HepG2 (cell line): ENCODE measurements around the gene PRCD. TPM values are rescaled to one million over a fixed set of nuclear protein-coding genes. Genes with fewer than 3 reads are reported as not detected.

Experiments
- ATAC-seq: fragments of 200-7000 bp; cut with Tn5 transposase; 3 replicates; pipeline ENCODE4 v1.9.1; 2020; ENCODE audit warnings: mild to moderate bottlenecking, moderate library complexity
- BruUV-seq: library from RNA; stranded (reverse); fragments of 400-500 nt; replicated peaks from 2 replicates; lab custom pipeline; 2021; lab: Mats Ljungman, UMichigan
- CTCF ChIA-PET: fragments of 300-600 bp; formaldehyde crosslinking; extraction: SDS; loops from one replicate; lab custom pipeline; 2021; ENCODE audit warnings: low total read pairs, inconsistent platforms, low intra/inter-chr PET ratio; lab: Yijun Ruan, JAX
- POLR2A ChIA-PET: fragments of 350-600 bp; sonication (Branson Sonifier 250); formaldehyde crosslinking; loops from one replicate; lab custom pipeline; 2020; ENCODE audit warnings: antibody characterized with exemption, inconsistent platforms; lab: Yijun Ruan, JAX
- DNase-seq: peaks from one replicate; pipeline ENCODE4 v3.0.0-alpha.2; 2015; ENCODE audit warnings: low spot score
- FAIRE-seq: peaks from 3 replicates; lab custom pipeline; 2011; peaks lifted over from hg19 to GRCh38; lab: Jason Lieb, UNC
- H2AFZ ChIP-seq: one replicate; pipeline ENCODE4 v1.6.1; 2011; ENCODE audit warnings: low read length, inconsistent platforms
- H3K27ac ChIP-seq: fragments of 300-600 bp; 3 replicates; pipeline ENCODE4 v1.8.0; 2011; ENCODE audit warnings: mixed run types, mild to moderate bottlenecking, mixed read lengths, low read length, inconsistent platforms; ENCODE audit not compliant: insufficient read depth; ENCODE audit errors: extremely low read length
- H3K27me3 ChIP-seq, 2 experiments: fragments of 200-600 bp in 1 of 2; 2 replicates in 1 of 2; 3 replicates in 1 of 2; pipeline versions ENCODE4 v1.6.0 to v1.8.0; 2011; ENCODE audit warnings: low read length in 2 of 2, mild to moderate bottlenecking in 2 of 2, moderate library complexity in 2 of 2, inconsistent platforms in 1 of 2; ENCODE audit not compliant: insufficient read depth in 2 of 2, control insufficient read depth in 1 of 2
- H3K36me3 ChIP-seq, 2 experiments: fragments of 200-600 bp in 1 of 2; replicated peaks in 1 of 2; 2 replicates in 1 of 2; 3 replicates in 1 of 2; pipeline versions ENCODE4 v1.5.1 to v1.8.0; 2011; ENCODE audit warnings: low read length in 2 of 2, inconsistent platforms in 1 of 2; ENCODE audit not compliant: insufficient read depth in 2 of 2, control insufficient read depth in 1 of 2
- H3K4me1 ChIP-seq: 2 replicates; pipeline ENCODE4 v1.5.1; 2012; ENCODE audit warnings: low read length, inconsistent platforms; ENCODE audit not compliant: insufficient read depth
- H3K4me2 ChIP-seq: 2 replicates; pipeline ENCODE4 v1.6.0; 2011; ENCODE audit warnings: low read depth, low read length, inconsistent platforms
- H3K4me3 ChIP-seq, 3 experiments: fragments of 200-600 bp in 1 of 3; sonication (generic), shearing (Covaris generic) in 1 of 3; replicated peaks in 1 of 3; 2 replicates each; pipeline ENCODE4 v1.5.1; 2011 to 2016; ENCODE audit warnings: low read length in 3 of 3, inconsistent platforms in 2 of 3, low read depth in 2 of 3, mild to moderate bottlenecking in 2 of 3, control low read depth in 1 of 3, mixed read lengths in 1 of 3; ENCODE audit not compliant: insufficient read depth in 1 of 3
- H3K79me2 ChIP-seq: one replicate; pipeline ENCODE4 v1.6.1; 2011; ENCODE audit warnings: low read length, inconsistent platforms; ENCODE audit not compliant: insufficient read depth
- H3K9ac ChIP-seq: 2 replicates; pipeline ENCODE4 v1.6.0; 2011; ENCODE audit warnings: mild to moderate bottlenecking, low read depth, low read length, inconsistent platforms; ENCODE audit not compliant: insufficient read depth
- H3K9me3 ChIP-seq: 2 replicates; pipeline ENCODE4 v1.5.1; 2012; ENCODE audit warnings: mild to moderate bottlenecking, low read length
- H4K20me1 ChIP-seq: 2 replicates; pipeline ENCODE4 v1.6.0; 2011; ENCODE audit warnings: inconsistent platforms, mild to moderate bottlenecking, low read length, moderate library complexity; ENCODE audit not compliant: insufficient read depth
- CBX5 ChIP-seq: sonication (generic); formaldehyde crosslinking; IDR thresholded peaks from 2 replicates; pipeline ENCODE4 v1.4.0; 2020; ENCODE audit warnings: missing genetic modification reagents, borderline replicate concordance
- CSRNP1 ChIP-seq: sonication (generic); formaldehyde crosslinking; IDR thresholded peaks from 2 replicates; pipeline ENCODE4 v1.8.1; 2023; ENCODE audit warnings: mild to moderate bottlenecking, missing genetic modification reagents
- HNF4A ChIP-seq: sonication (generic); formaldehyde crosslinking; IDR thresholded peaks from 2 replicates; pipeline ENCODE4 v1.4.0; 2020; ENCODE audit warnings: missing genetic modification reagents
- KLF12 ChIP-seq: sonication (generic); formaldehyde crosslinking; IDR thresholded peaks from 2 replicates; pipeline ENCODE4 v1.4.0; 2020; ENCODE audit warnings: missing genetic modification reagents, borderline replicate concordance
- NR2C2 ChIP-seq: sonication (generic); formaldehyde crosslinking; IDR thresholded peaks from 2 replicates; pipeline ENCODE4 v1.4.0; 2020; ENCODE audit warnings: missing genetic modification reagents, mild to moderate bottlenecking, moderate library complexity, borderline replicate concordance
- SMYD3 ChIP-seq: sonication (generic); formaldehyde crosslinking; IDR thresholded peaks from 2 replicates; pipeline ENCODE4 v1.8.1; 2023; ENCODE audit warnings: mild to moderate bottlenecking, missing genetic modification reagents
- SNRNP70 ChIP-seq: fragments of 200-400 bp; formaldehyde crosslinking; IDR thresholded peaks from 2 replicates; pipeline ENCODE4 v1.6.1; 2017; ENCODE audit warnings: mild to moderate bottlenecking, low read depth, low read length, moderate library complexity
- TCF7L2 ChIP-seq: IDR thresholded peaks from 2 replicates; pipeline ENCODE4 v1.6.1; 2011; ENCODE audit warnings: mild to moderate bottlenecking, low read depth, low read length, moderate library complexity
- TFDP2 ChIP-seq: sonication (generic); formaldehyde crosslinking; IDR thresholded peaks from 2 replicates; pipeline ENCODE4 v1.4.0; 2020; ENCODE audit warnings: missing genetic modification reagents
- TOE1 ChIP-seq: sonication (generic); formaldehyde crosslinking; IDR thresholded peaks from 2 replicates; pipeline ENCODE4 v1.4.0; 2020; ENCODE audit warnings: mild to moderate bottlenecking, missing genetic modification reagents
- ZNF232 ChIP-seq: sonication (generic); formaldehyde crosslinking; IDR thresholded peaks from 2 replicates; pipeline ENCODE4 v1.4.0; 2020; ENCODE audit warnings: missing genetic modification reagents, borderline replicate concordance
- ZNF24 ChIP-seq: fragments of 450-650 bp; IDR thresholded peaks from 2 replicates; pipeline ENCODE4 v1.6.1; 2017; ENCODE audit warnings: antibody characterized with exemption, mild to moderate bottlenecking
- ZNF296 ChIP-seq: sonication (generic); formaldehyde crosslinking; conservative IDR thresholded peaks from 2 replicates; pipeline ENCODE4 v1.5.0; 2020; ENCODE audit warnings: mild to moderate bottlenecking, missing genetic modification reagents
- ZNF629 ChIP-seq: sonication (generic); formaldehyde crosslinking; conservative IDR thresholded peaks from 2 replicates; pipeline ENCODE4 v1.5.0; 2020; ENCODE audit warnings: missing genetic modification reagents
- ZNF788 ChIP-seq: sonication (generic); formaldehyde crosslinking; IDR thresholded peaks from 2 replicates; pipeline ENCODE4 v1.5.0; 2020; ENCODE audit warnings: mild to moderate bottlenecking, missing genetic modification reagents, borderline replicate concordance
- WGBS: methylation state at CpG from one replicate; pipeline ENCODE4 v1.1.6; 2017; ENCODE audit warnings: low lambda C conversion rate; 5-methylcytosine and 5-hydroxymethylcytosine counted together
- in situ Hi-C: cut with HindIII; loops from 2 replicates; pipeline ENCODE4 v1.10.0; 2017; ENCODE audit warnings: low pct_unique_long_range_greater_than_20kb; ENCODE audit not compliant: extremely low pct_ligation_motif_present
- intact Hi-C: fragments of 100-400 bp; cut with micrococcal nuclease; formaldehyde crosslinking; loops from one replicate; pipeline ENCODE4 v1.10.0; 2022; ENCODE audit not compliant: unreplicated experiment
- polyA plus RNA-seq, 8 experiments: library from polyadenylated mRNA; depleted of rRNA in 3 of 8; stranded (reverse) in 7 of 8; unstranded in 1 of 8; fragments of >200 nt; fragmentation: Illumina TruSeq in 4 of 8; extraction: Trizol in 4 of 8; gene quantifications; 2 replicates each; pipeline versions ENCODE4 v1.2.1 to v1.2.3, GENCODE V29; 2011 to 2016; ENCODE audit warnings: low read depth in 4 of 8, missing spikeins in 1 of 8, mixed read lengths in 1 of 8; ENCODE audit not compliant: insufficient read depth in 1 of 8
- total RNA-seq, 5 experiments: library from RNA; depleted of rRNA; stranded (reverse); fragments of >200 nt; fragmentation: Illumina TruSeq; extraction: Trizol; gene quantifications; 2 replicates each; pipeline ENCODE4 v1.2.3, GENCODE V29; 2016; ENCODE audit warnings: low read depth in 1 of 5

Gene PRCD
- total and polyA plus RNA-seq, 2 of the 13 experiments (the other 11 are each of a cell fraction or from before 2014, with no cell fraction given), result 0.51 TPM; not detected in 1

DNA sequence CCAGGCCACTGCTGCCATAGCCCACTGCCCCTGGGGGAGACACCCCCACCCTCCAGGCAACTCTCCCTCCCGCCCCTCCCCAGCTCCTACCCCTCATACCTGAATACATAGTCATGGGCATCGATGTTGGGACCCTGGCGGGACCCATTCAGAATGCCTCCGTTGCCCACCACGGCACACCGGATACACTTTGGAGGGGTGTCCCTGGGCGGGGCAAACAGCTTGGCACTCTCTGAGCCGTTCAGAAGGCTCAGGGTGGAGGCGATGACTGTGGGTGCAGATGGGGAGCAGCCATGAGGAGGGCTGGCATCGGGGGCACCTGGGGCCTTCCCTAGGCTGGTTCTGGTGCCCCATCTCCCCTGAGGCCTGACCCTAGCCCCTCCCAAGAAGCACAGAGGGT, 33.3 kb downstream of the PRCD start:
- ATAC-seq, result no peak

DNA sequence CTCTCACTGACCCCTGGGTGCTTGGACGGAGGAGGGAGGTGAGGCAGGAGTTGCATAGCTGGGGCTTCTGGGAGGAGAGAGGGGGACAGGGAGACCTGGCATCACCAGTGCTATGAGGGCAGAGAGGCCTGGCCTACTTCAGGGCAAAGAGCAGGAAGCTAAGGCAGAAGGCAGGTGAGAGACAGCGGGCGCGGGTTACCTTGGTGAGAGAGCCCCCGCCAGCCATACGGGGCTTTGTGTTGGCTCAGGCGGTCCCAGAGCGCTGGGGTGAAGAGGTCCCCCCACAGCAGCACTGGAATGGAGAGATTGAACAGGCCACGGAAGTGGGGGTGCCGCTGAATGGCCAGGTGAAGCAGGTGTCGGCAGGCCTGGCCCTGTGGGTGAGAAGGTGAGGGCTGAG, 34.3 kb downstream of the PRCD start:
- no peak overlapping the region for H3K4me3 ChIP-seq
- intact Hi-C loops (no loop called here), in situ Hi-C loops (no loop called here)
- H3K79me2 ChIP-seq, result no peaks in the 10 kb centered on the region
- no peak overlapping the region for H3K27ac ChIP-seq
- H3K9ac ChIP-seq, result no peak overlapping the region
- H3K36me3 ChIP-seq, result no peaks in the 10 kb centered on the region
- CTCF ChIA-PET, result no interaction called here
- BruUV-seq, result no TSS peak
- TF ChIP-seq CSRNP1 (no peak), TFDP2 (no peak), KLF12 (no peak), SMYD3 (no peak), TCF7L2 (no peak), SNRNP70 (no peak)
- no peaks in the 10 kb centered on the region for H4K20me1 ChIP-seq
- 85% methylated on average over 11 of the region's 11 CpGs for WGBS
- ATAC-seq (no peak), FAIRE-seq (no peak), DNase-seq (no peak)
- no peaks in the 10 kb centered on the region for H3K27me3 ChIP-seq
- POLR2A ChIA-PET, result no interaction called here
- no peak overlapping the region for H2AFZ ChIP-seq
- H3K9me3 ChIP-seq, result no peaks in the 10 kb centered on the region
- no peak overlapping the region for H3K4me2 ChIP-seq
- peaks cover 49% of the 10 kb centered on the region for H3K4me1 ChIP-seq

More for the DNA sequence above, 33.3 kb downstream of the PRCD start:
- H4K20me1 ChIP-seq, result no peaks in the 10 kb centered on the region
- H3K9ac ChIP-seq, result no peak overlapping the region
- TF ChIP-seq CBX5 (CRISPR knock-in tag) (no peak), NR2C2 (no peak), ZNF296 (CRISPR knock-in tag) (no peak), ZNF788 (CRISPR knock-in tag) (no peak), TOE1 (CRISPR knock-in tag) (no peak), ZNF629 (CRISPR knock-in tag) (no peak), HNF4A (CRISPR knock-in tag) (no peak), ZNF232 (CRISPR knock-in tag) (no peak), ZNF24 (no peak)
- CTCF ChIA-PET, result no interaction called here
- no peaks in the 10 kb centered on the region for H3K9me3 ChIP-seq
- POLR2A ChIA-PET, result no interaction called here
- FAIRE-seq (no peak), DNase-seq (no peak)
- 81% methylated on average over 7 of the region's 10 CpGs for WGBS
- BruUV-seq, result no TSS peak
- H3K4me3 ChIP-seq, result no peak overlapping the region
- no peak overlapping the region for H2AFZ ChIP-seq
- no peak overlapping the region for H3K4me2 ChIP-seq
- no peaks in the 10 kb centered on the region for H3K79me2 ChIP-seq
- H3K27me3 ChIP-seq, result no peaks in the 10 kb centered on the region
- peaks cover 60% of the 10 kb centered on the region for H3K4me1 ChIP-seq
- H3K36me3 ChIP-seq, result no peaks in the 10 kb centered on the region
- no peak overlapping the region for H3K27ac ChIP-seq
- intact Hi-C loops, result no loop called here
- in situ Hi-C loops, result no loop called here
